ENCODE data around the gene TOMM40. TPM values are rescaled to one million over a fixed set of nuclear protein-coding genes. Genes with fewer than 3 reads are reported as not detected.

The TOMM40 gene
- total and polyA plus RNA-seq, 2 of the 13 experiments (the other 11 are each of a cell fraction or from before 2014, with no cell fraction given), result 72.0 to 110 TPM

DNA sequence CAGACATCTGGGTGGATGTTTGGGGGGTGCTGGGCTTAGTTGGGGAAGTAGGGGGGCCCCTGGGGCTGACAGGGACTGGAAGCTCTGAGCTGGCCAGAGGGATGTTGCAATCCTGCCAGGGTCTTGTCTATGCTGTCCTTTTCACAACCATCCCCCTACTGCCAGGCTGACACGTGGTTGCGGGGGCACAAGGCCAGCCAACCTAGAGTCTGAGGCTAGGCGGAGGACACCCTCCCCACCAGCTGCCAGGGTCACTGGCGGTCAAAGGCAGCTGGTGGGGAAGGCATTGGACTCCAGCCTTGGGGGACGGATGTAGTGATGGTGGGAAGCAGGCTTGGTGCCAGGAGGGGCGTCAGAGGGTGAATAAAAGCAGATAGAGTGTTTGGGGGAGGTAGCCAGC lies 21.8 kb downstream of the TOMM40 start (continued):
- TF ChIP-seq ZNF674 (CRISPR knock-in tag; IDR thresholded peaks at IDR 0.05; ENCODE audit: low read depth), result no peak
- TF ChIP-seq ZNF354B (CRISPR knock-in tag; IDR thresholded peaks at IDR 0.05), result no peak
- TF ChIP-seq ZNF879 (CRISPR knock-in tag; IDR thresholded peaks at IDR 0.05), result no peak
- TF ChIP-seq ZNF143 (CRISPR knock-in tag; IDR thresholded peaks at IDR 0.05), result no peak
- no peak for TF ChIP-seq NFIC (IDR thresholded peaks at IDR 0.05; ENCODE audit: low read length)
- TF ChIP-seq RFX5 (IDR thresholded peaks at IDR 0.05; ENCODE audit: low read depth, low read length), result no peak
- no peak for TF ChIP-seq GABPA (IDR thresholded peaks at IDR 0.05; ENCODE audit: low read depth, low read length)
- TF ChIP-seq GABPA (CRISPR knock-in tag; IDR thresholded peaks at IDR 0.05; ENCODE audit: low read depth), result peak; percentile 30; the same call in 1 of the 2 replicates
- no peak for TF ChIP-seq ZNF552 (CRISPR knock-in tag; IDR thresholded peaks at IDR 0.05; ENCODE audit: borderline replicate concordance)
- TF ChIP-seq, protein P1, sequence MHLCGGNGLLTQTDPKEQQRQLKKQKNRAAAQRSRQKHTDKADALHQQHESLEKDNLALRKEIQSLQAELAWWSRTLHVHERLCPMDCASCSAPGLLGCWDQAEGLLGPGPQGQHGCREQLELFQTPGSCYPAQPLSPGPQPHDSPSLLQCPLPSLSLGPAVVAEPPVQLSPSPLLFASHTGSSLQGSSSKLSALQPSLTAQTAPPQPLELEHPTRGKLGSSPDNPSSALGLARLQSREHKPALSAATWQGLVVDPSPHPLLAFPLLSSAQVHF (CRISPR knock-in tag; IDR thresholded peaks at IDR 0.05), result no peak
- TF ChIP-seq ZNF263 (CRISPR knock-in tag; IDR thresholded peaks at IDR 0.05), result no peak
- no peak for TF ChIP-seq AGO2 (optimal IDR thresholded peaks at IDR 0.05; ENCODE audit: low read depth, low read length)
- no peak for TF ChIP-seq MAF1 (CRISPR knock-in tag; IDR thresholded peaks at IDR 0.05; ENCODE audit: borderline replicate concordance)
- TF ChIP-seq ZSCAN31 (CRISPR knock-in tag; IDR thresholded peaks at IDR 0.05; ENCODE audit: low read depth), result 0 out of 2 replicates have a peak, but pooled peaks have one; percentile 38
- no peak for TF ChIP-seq HNRNPUL1 (IDR thresholded peaks at IDR 0.05; ENCODE audit: low read depth, low read length)
- TF ChIP-seq SUZ12 (IDR thresholded peaks at IDR 0.05; ENCODE audit: low read depth, low read length), result no peak
- no peak for TF ChIP-seq REXO4 (CRISPR knock-in tag; IDR thresholded peaks at IDR 0.05; ENCODE audit: borderline replicate concordance)
- no peak for TF ChIP-seq ZNF569 (CRISPR knock-in tag; IDR thresholded peaks at IDR 0.05; ENCODE audit: borderline replicate concordance)
- TF ChIP-seq SMYD3 (CRISPR knock-in tag; IDR thresholded peaks at IDR 0.05), result no peak
- TF ChIP-seq ZNF10 (CRISPR knock-in tag; IDR thresholded peaks at IDR 0.05; ENCODE audit: borderline replicate concordance, low read depth), result no peak
- TF ChIP-seq FOXO1 (CRISPR knock-in tag; IDR thresholded peaks at IDR 0.05), result peak; percentile 62; the same call in 1 of the 2 replicates
- no peak for TF ChIP-seq CHD2 (IDR thresholded peaks at IDR 0.05; ENCODE audit: low read depth, low read length)
- TF ChIP-seq KDM2A (CRISPR knock-in tag; IDR thresholded peaks at IDR 0.05; ENCODE audit: borderline replicate concordance, low read depth), result peak; percentile 43
- TF ChIP-seq ZNF138 (CRISPR knock-in tag; IDR thresholded peaks at IDR 0.05; ENCODE audit: low read depth), result no peak
- TF ChIP-seq NCOA2 (CRISPR knock-in tag; IDR thresholded peaks at IDR 0.05), result peak; percentile 82
- 0 out of 2 replicates have a peak, but pooled peaks have one; percentile 52 for TF ChIP-seq KAT8 (CRISPR knock-in tag; IDR thresholded peaks at IDR 0.05)
- TF ChIP-seq, protein P2, sequence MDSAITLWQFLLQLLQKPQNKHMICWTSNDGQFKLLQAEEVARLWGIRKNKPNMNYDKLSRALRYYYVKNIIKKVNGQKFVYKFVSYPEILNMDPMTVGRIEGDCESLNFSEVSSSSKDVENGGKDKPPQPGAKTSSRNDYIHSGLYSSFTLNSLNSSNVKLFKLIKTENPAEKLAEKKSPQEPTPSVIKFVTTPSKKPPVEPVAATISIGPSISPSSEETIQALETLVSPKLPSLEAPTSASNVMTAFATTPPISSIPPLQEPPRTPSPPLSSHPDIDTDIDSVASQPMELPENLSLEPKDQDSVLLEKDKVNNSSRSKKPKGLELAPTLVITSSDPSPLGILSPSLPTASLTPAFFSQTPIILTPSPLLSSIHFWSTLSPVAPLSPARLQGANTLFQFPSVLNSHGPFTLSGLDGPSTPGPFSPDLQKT (CRISPR knock-in tag; IDR thresholded peaks at IDR 0.05; ENCODE audit: borderline replicate concordance), result no peak
- TF ChIP-seq TRIM22 (IDR thresholded peaks at IDR 0.05), result no peak
- no peak for TF ChIP-seq NONO (IDR thresholded peaks at IDR 0.05)
- TF ChIP-seq NONO (CRISPR knock-in tag; conservative IDR thresholded peaks at IDR 0.05), result peak; percentile 74
- peak; percentile 80 for TF ChIP-seq NR2F6 (IDR thresholded peaks at IDR 0.05)
- peak; percentile 93 for TF ChIP-seq NR2F6 (CRISPR knock-in tag; IDR thresholded peaks at IDR 0.05)

All from HepG2 (cell line).